ENCODE measurements around the gene CLC. TPM values are rescaled to one million over a fixed set of nuclear protein-coding genes. Genes with fewer than 3 reads are reported as not detected.

Gene CLC
- total RNA-seq, 1 donor from 2014 or later: not detected

GRCh38 chr19:39733841-39734240, 4.0 kb downstream of the CLC start:
- no peaks in the 10 kb centered on the region for H3K4me1 Mint-ChIP-seq (ENCODE audit: low read depth)
- no peak for DNase-seq (ENCODE audit: low spot score)
- peaks cover 16% of the 10 kb centered on the region for H3K27me3 Mint-ChIP-seq (ENCODE audit: low read depth)
- H3K4me3 Mint-ChIP-seq (ENCODE audit: unreplicated experiment): no peak overlapping the region
- H3K9me3 Mint-ChIP-seq (ENCODE audit: low read depth): peaks cover 7% of the 10 kb centered on the region
- no peaks in the 10 kb centered on the region for H3K36me3 Mint-ChIP-seq (ENCODE audit: low read depth)
- no peak overlapping the region for H3K27ac Mint-ChIP-seq (ENCODE audit: unreplicated experiment)
- TF ChIP-seq CTCF (IDR thresholded peaks at IDR 0.05): no peak

- Mint-ChIP-seq H3K4me3 (ENCODE audit: unreplicated experiment) (no peak overlapping the region), H3K36me3 (ENCODE audit: low read depth) (no peaks in the 10 kb centered on the region), H3K27ac (ENCODE audit: unreplicated experiment) (no peak overlapping the region), H3K4me1 (ENCODE audit: low read depth) (no peaks in the 10 kb centered on the region), H3K9me3 (ENCODE audit: low read depth) (peaks cover 7% of the 10 kb centered on the region), H3K27me3 (ENCODE audit: low read depth) (peaks cover 15% of the 10 kb centered on the region)
- DNase-seq (ENCODE audit: low spot score): no peak
- no peak for TF ChIP-seq CTCF (IDR thresholded peaks at IDR 0.05)
These were observed 6.1 kb downstream of the CLC start for GRCh38 chr19:39731685-39732084.

- Mint-ChIP-seq H3K27me3 (ENCODE audit: low read depth) (peaks cover 15% of the 10 kb centered on the region), H3K36me3 (ENCODE audit: low read depth) (no peaks in the 10 kb centered on the region), H3K4me3 (ENCODE audit: unreplicated experiment) (no peak overlapping the region), H3K9me3 (ENCODE audit: low read depth) (peaks cover 7% of the 10 kb centered on the region), H3K4me1 (ENCODE audit: low read depth) (no peaks in the 10 kb centered on the region), H3K27ac (ENCODE audit: unreplicated experiment) (no peak overlapping the region)
- no peak for TF ChIP-seq CTCF (IDR thresholded peaks at IDR 0.05)
- no peak for DNase-seq (ENCODE audit: low spot score)
These were observed 8.2 kb downstream of the CLC start for GRCh38 chr19:39729594-39729993.

GRCh38 chr19:39728040-39728439, 9.8 kb downstream of the CLC start:
- H3K27me3 Mint-ChIP-seq (ENCODE audit: low read depth): peaks cover 13% of the 10 kb centered on the region
- H3K4me3 Mint-ChIP-seq (ENCODE audit: unreplicated experiment): no peak overlapping the region
- no peak for TF ChIP-seq CTCF (IDR thresholded peaks at IDR 0.05)
- peaks cover under 1% of the 10 kb centered on the region for H3K9me3 Mint-ChIP-seq (ENCODE audit: low read depth)
- H3K36me3 Mint-ChIP-seq (ENCODE audit: low read depth): no peaks in the 10 kb centered on the region
- no peak for DNase-seq (ENCODE audit: low spot score)
- H3K4me1 Mint-ChIP-seq (ENCODE audit: low read depth): no peaks in the 10 kb centered on the region
- H3K27ac Mint-ChIP-seq (ENCODE audit: unreplicated experiment): no peak overlapping the region

- Mint-ChIP-seq H3K4me1 (ENCODE audit: low read depth) (no peaks in the 10 kb centered on the region), H3K9me3 (ENCODE audit: low read depth) (no peaks in the 10 kb centered on the region), H3K27ac (ENCODE audit: unreplicated experiment) (no peak overlapping the region), H3K27me3 (ENCODE audit: low read depth) (peaks cover 21% of the 10 kb centered on the region), H3K4me3 (ENCODE audit: unreplicated experiment) (no peak overlapping the region), H3K36me3 (ENCODE audit: low read depth) (no peaks in the 10 kb centered on the region)
- DNase-seq (ENCODE audit: low spot score): no peak
- no peak for TF ChIP-seq CTCF (IDR thresholded peaks at IDR 0.05)
These were observed 10.6 kb downstream of the CLC start for GRCh38 chr19:39727070-39727800.

All from chondrocyte (in vitro differentiated cells).